HepG2 (cell line): ENCODE results near the gene LRR1. TPM values are rescaled to one million over a fixed set of nuclear protein-coding genes. Genes with fewer than 3 reads are reported as not detected.
A peak's percentile ranks its signal among the peaks of the same experiment; 100 is the strongest.

Experiments
- ATAD3A ChIP-seq: sonication (generic); formaldehyde crosslinking; IDR thresholded peaks from 2 replicates; pipeline ENCODE4 v1.4.0; 2020; ENCODE audit warnings: missing genetic modification reagents
- CCDC6 ChIP-seq: sonication (generic); formaldehyde crosslinking; IDR thresholded peaks from 2 replicates; pipeline ENCODE4 v1.8.1; 2022; ENCODE audit warnings: mild to moderate bottlenecking, missing genetic modification reagents, moderate library complexity
- DDIT3 ChIP-seq: sonication (generic); formaldehyde crosslinking; IDR thresholded peaks from 2 replicates; pipeline ENCODE4 v1.4.0; 2020; ENCODE audit warnings: mild to moderate bottlenecking, missing genetic modification reagents
- FOXO1 ChIP-seq: sonication (generic); formaldehyde crosslinking; IDR thresholded peaks from 2 replicates; pipeline ENCODE4 v1.4.0; 2020; ENCODE audit warnings: missing genetic modification reagents
- HNRNPL ChIP-seq: fragments of 200-400 bp; formaldehyde crosslinking; IDR thresholded peaks from 2 replicates; pipeline ENCODE4 v1.6.1; 2017; ENCODE audit warnings: mild to moderate bottlenecking, low read depth, low read length
- HOXD1 ChIP-seq: sonication (generic); formaldehyde crosslinking; IDR thresholded peaks from 2 replicates; pipeline ENCODE4 v1.5.0; 2020; ENCODE audit warnings: missing genetic modification reagents
- IKZF4 ChIP-seq: sonication (generic); formaldehyde crosslinking; IDR thresholded peaks from 2 replicates; pipeline ENCODE4 v1.5.1; 2020; ENCODE audit warnings: borderline replicate concordance, mild to moderate bottlenecking, low read depth, missing genetic modification reagents; ENCODE audit errors: not compliant biosample characterization
- KAT8 ChIP-seq: IDR thresholded peaks from 2 replicates; pipeline ENCODE4 v1.6.1; 2016; ENCODE audit warnings: missing genetic modification reagents, missing compliant biosample characterization
- MIXL1 ChIP-seq: IDR thresholded peaks from 2 replicates; pipeline ENCODE4 v1.6.1; 2016
- NR2F6 ChIP-seq, 2 experiments: IDR thresholded peaks; 2 replicates each; pipeline ENCODE4 v1.6.1; 2016; ENCODE audit warnings: antibody characterized with exemption in 1 of 2, mild to moderate bottlenecking in 1 of 2
- RFX1 ChIP-seq: fragments of 450-650 bp; IDR thresholded peaks from 2 replicates; pipeline ENCODE4 v1.6.1; 2017
- SAFB2 ChIP-seq: sonication (generic); formaldehyde crosslinking; IDR thresholded peaks from 2 replicates; pipeline ENCODE4 v1.5.1; 2020; ENCODE audit warnings: missing genetic modification reagents, low read depth, mild to moderate bottlenecking, borderline replicate concordance
- TGIF2 ChIP-seq: IDR thresholded peaks from 2 replicates; pipeline ENCODE4 v1.6.1; 2016; ENCODE audit warnings: control low read depth, missing compliant biosample characterization
- TOPORS ChIP-seq: sonication (generic); formaldehyde crosslinking; IDR thresholded peaks from 2 replicates; pipeline ENCODE4 v1.8.0; 2023; ENCODE audit warnings: mild to moderate bottlenecking, missing genetic modification reagents
- TRIM24 ChIP-seq: sonication (generic); formaldehyde crosslinking; IDR thresholded peaks from 2 replicates; pipeline ENCODE4 v1.8.0; 2022; ENCODE audit warnings: mild to moderate bottlenecking, missing genetic modification reagents
- ZEB1 ChIP-seq: IDR thresholded peaks from 2 replicates; pipeline ENCODE4 v1.6.1; 2012; ENCODE audit warnings: mild to moderate bottlenecking, low read depth, inconsistent platforms; ENCODE audit not compliant: insufficient replicate concordance
- ZFP90 ChIP-seq: sonication (generic); formaldehyde crosslinking; IDR thresholded peaks from 2 replicates; pipeline ENCODE4 v1.8.0; 2022; ENCODE audit warnings: missing genetic modification reagents, mild to moderate bottlenecking, inconsistent platforms, borderline replicate concordance
- ZNF282 ChIP-seq: fragments of 450-650 bp; IDR thresholded peaks from 2 replicates; pipeline ENCODE4 v1.6.1; 2018; ENCODE audit not compliant: partially characterized antibody
- ZNF317 ChIP-seq: sonication (generic); formaldehyde crosslinking; IDR thresholded peaks from 2 replicates; pipeline ENCODE4 v1.5.0; 2020; ENCODE audit warnings: mild to moderate bottlenecking, missing genetic modification reagents
- ZNF331 ChIP-seq: sonication (generic); formaldehyde crosslinking; IDR thresholded peaks from 2 replicates; pipeline ENCODE4 v1.4.0; 2020; ENCODE audit warnings: missing genetic modification reagents
- ZNF563 ChIP-seq: sonication (generic); formaldehyde crosslinking; IDR thresholded peaks from 2 replicates; pipeline ENCODE4 v1.8.0; 2022; ENCODE audit warnings: mild to moderate bottlenecking, moderate library complexity, missing genetic modification reagents
- ZNF773 ChIP-seq: sonication (generic); formaldehyde crosslinking; IDR thresholded peaks from 2 replicates; pipeline ENCODE4 v1.4.0; 2020; ENCODE audit warnings: missing genetic modification reagents, borderline replicate concordance
- ZSCAN31 ChIP-seq: sonication (generic); formaldehyde crosslinking; IDR thresholded peaks from 2 replicates; pipeline ENCODE4 v1.5.0; 2020; ENCODE audit warnings: low read depth, mild to moderate bottlenecking, missing genetic modification reagents
- polyA plus RNA-seq, 8 experiments: library from polyadenylated mRNA; depleted of rRNA in 3 of 8; stranded (reverse) in 7 of 8; unstranded in 1 of 8; fragments of >200 nt; fragmentation: Illumina TruSeq in 4 of 8; extraction: Trizol in 4 of 8; gene quantifications; 2 replicates each; pipeline versions ENCODE4 v1.2.1 to v1.2.3, GENCODE V29; 2011 to 2016; ENCODE audit warnings: low read depth in 4 of 8, missing spikeins in 1 of 8, mixed read lengths in 1 of 8; ENCODE audit not compliant: insufficient read depth in 1 of 8
- total RNA-seq, 5 experiments: library from RNA; depleted of rRNA; stranded (reverse); fragments of >200 nt; fragmentation: Illumina TruSeq; extraction: Trizol; gene quantifications; 2 replicates each; pipeline ENCODE4 v1.2.3, GENCODE V29; 2016; ENCODE audit warnings: low read depth in 1 of 5
- TF ChIP-seq, protein P1 (sequence below): sonication (generic); formaldehyde crosslinking; IDR thresholded peaks from 2 replicates; pipeline ENCODE4 v1.9.0; 2022; ENCODE audit warnings: missing genetic modification reagents, mild to moderate bottlenecking, borderline replicate concordance
- TF ChIP-seq, protein P2 (sequence below): sonication (generic); formaldehyde crosslinking; conservative IDR thresholded peaks from 2 replicates; pipeline ENCODE4 v1.8.0; 2022; ENCODE audit warnings: mild to moderate bottlenecking, moderate library complexity, missing genetic modification reagents
- TF ChIP-seq, protein P3 (sequence below): sonication (generic); formaldehyde crosslinking; IDR thresholded peaks from 2 replicates; pipeline ENCODE4 v1.5.1; 2020; ENCODE audit warnings: mild to moderate bottlenecking, missing genetic modification reagents, moderate library complexity
- TF ChIP-seq, protein P4 (sequence below): IDR thresholded peaks from 2 replicates; pipeline ENCODE4 v1.6.1; 2016; ENCODE audit warnings: control low read depth

The LRR1 gene
- total and polyA plus RNA-seq, 2 of the 13 experiments (the other 11 are each of a cell fraction or from before 2014, with no cell fraction given), result 7.0 to 36.2 TPM

DNA sequence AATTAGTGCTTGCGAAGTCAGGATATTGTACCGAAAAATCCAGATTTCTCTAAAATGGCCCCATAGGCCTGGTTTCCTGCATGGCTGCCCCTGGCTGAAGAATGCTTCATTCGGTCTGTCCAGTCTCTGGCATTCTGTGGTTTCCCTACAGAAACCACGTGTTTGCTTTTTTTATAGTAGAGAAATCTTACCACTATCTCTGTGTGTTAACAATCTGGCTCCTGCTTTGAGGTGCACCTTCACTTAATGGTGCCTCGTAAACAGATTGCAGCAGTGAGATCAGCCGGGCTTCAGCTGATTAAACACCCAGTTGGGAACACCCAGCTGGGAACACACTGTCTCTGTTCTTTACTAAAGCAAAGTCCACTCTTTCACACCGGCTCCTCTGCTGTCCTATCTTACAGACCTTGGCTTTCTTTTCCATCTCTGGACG is 43.0 kb downstream of the LRR1 start (continued):
- TF ChIP-seq, protein P1, sequence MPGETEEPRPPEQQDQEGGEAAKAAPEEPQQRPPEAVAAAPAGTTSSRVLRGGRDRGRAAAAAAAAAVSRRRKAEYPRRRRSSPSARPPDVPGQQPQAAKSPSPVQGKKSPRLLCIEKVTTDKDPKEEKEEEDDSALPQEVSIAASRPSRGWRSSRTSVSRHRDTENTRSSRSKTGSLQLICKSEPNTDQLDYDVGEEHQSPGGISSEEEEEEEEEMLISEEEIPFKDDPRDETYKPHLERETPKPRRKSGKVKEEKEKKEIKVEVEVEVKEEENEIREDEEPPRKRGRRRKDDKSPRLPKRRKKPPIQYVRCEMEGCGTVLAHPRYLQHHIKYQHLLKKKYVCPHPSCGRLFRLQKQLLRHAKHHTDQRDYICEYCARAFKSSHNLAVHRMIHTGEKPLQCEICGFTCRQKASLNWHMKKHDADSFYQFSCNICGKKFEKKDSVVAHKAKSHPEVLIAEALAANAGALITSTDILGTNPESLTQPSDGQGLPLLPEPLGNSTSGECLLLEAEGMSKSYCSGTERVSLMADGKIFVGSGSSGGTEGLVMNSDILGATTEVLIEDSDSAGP (CRISPR knock-in tag), result no peak
- TF ChIP-seq FOXO1 (CRISPR knock-in tag), result peak; percentile 98
- TF ChIP-seq, protein P2, sequence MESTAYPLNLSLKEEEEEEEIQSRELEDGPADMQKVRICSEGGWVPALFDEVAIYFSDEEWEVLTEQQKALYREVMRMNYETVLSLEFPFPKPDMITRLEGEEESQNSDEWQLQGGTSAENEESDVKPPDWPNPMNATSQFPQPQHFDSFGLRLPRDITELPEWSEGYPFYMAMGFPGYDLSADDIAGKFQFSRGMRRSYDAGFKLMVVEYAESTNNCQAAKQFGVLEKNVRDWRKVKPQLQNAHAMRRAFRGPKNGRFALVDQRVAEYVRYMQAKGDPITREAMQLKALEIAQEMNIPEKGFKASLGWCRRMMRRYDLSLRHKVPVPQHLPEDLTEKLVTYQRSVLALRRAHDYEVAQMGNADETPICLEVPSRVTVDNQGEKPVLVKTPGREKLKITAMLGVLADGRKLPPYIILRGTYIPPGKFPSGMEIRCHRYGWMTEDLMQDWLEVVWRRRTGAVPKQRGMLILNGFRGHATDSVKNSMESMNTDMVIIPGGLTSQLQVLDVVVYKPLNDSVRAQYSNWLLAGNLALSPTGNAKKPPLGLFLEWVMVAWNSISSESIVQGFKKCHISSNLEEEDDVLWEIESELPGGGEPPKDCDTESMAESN (CRISPR knock-in tag), result peak; percentile 56; the same call in 1 of the 2 replicates
- no peak for TF ChIP-seq DDIT3 (CRISPR knock-in tag)
- TF ChIP-seq ZNF563 (CRISPR knock-in tag), result no peak
- TF ChIP-seq HOXD1 (CRISPR knock-in tag), result no peak
- TF ChIP-seq TOPORS (CRISPR knock-in tag), result 0 out of 2 replicates have a peak, but pooled peaks have one; percentile 32
- TF ChIP-seq IKZF4 (CRISPR knock-in tag), result no peak
- TF ChIP-seq CCDC6 (CRISPR knock-in tag), result peak; percentile 90; the same call in 1 of the 2 replicates
- no peak for TF ChIP-seq ZNF773 (CRISPR knock-in tag)
- TF ChIP-seq, protein P3, sequence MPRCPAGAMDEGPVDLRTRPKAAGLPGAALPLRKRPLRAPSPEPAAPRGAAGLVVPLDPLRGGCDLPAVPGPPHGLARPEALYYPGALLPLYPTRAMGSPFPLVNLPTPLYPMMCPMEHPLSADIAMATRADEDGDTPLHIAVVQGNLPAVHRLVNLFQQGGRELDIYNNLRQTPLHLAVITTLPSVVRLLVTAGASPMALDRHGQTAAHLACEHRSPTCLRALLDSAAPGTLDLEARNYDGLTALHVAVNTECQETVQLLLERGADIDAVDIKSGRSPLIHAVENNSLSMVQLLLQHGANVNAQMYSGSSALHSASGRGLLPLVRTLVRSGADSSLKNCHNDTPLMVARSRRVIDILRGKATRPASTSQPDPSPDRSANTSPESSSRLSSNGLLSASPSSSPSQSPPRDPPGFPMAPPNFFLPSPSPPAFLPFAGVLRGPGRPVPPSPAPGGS, result no peak
- peak; percentile 74 for TF ChIP-seq ZNF331 (CRISPR knock-in tag)
- peak; percentile 58; the same call in 1 of the 2 replicates for TF ChIP-seq KAT8
- no peak for TF ChIP-seq HNRNPL
- peak; percentile 68; the same call in 1 of the 2 replicates for TF ChIP-seq NR2F6 (IDR thresholded peaks at IDR 0.05)
- peak; percentile 72 for TF ChIP-seq NR2F6 (CRISPR knock-in tag; IDR thresholded peaks at IDR 0.05)
- TF ChIP-seq ZSCAN31 (CRISPR knock-in tag), result no peak
- TF ChIP-seq ATAD3A (CRISPR knock-in tag), result no peak
- TF ChIP-seq MIXL1 (CRISPR knock-in tag), result peak; percentile 88
- no peak for TF ChIP-seq ZFP90 (CRISPR knock-in tag)
- TF ChIP-seq ZEB1, result peak; percentile 85
- TF ChIP-seq, protein P4, sequence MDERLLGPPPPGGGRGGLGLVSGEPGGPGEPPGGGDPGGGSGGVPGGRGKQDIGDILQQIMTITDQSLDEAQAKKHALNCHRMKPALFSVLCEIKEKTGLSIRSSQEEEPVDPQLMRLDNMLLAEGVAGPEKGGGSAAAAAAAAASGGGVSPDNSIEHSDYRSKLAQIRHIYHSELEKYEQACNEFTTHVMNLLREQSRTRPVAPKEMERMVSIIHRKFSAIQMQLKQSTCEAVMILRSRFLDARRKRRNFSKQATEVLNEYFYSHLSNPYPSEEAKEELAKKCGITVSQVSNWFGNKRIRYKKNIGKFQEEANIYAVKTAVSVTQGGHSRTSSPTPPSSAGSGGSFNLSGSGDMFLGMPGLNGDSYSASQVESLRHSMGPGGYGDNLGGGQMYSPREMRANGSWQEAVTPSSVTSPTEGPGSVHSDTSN, result no peak
- no peak for TF ChIP-seq SAFB2
- TF ChIP-seq RFX1, result no peak
- peak; percentile 73; the same call in 1 of the 2 replicates for TF ChIP-seq ZNF317 (CRISPR knock-in tag)
- TF ChIP-seq TRIM24 (CRISPR knock-in tag), result no peak
- peak; percentile 95 for TF ChIP-seq TGIF2 (CRISPR knock-in tag)
- TF ChIP-seq ZNF282, result no peak
